GM12875 (cell line): ENCODE results near the gene GPR33.
"Not testable (repeated sequence)": the region's sequence is repeated elsewhere in the genome, so short reads cannot be mapped to it uniquely, and the experiment has no call there.

Experiments
- H3K4me3 ChIP-seq: one replicate; pipeline ENCODE4 v1.5.1; 2011; ENCODE audit warnings: low read depth, low read length, control low read depth
- CTCF ChIP-seq: IDR thresholded peaks from 2 replicates; pipeline ENCODE4 v1.5.1; 2011; ENCODE audit warnings: low read depth, mild to moderate bottlenecking, control low read depth, inconsistent platforms, low read length, moderate library complexity, borderline replicate concordance; ENCODE audit not compliant: insufficient read depth

The GPR33 gene

GRCh38 chr14:31484754-31485153 lies 3.1 kb downstream of the GPR33 start:
- no peak for TF ChIP-seq CTCF
- H3K4me3 ChIP-seq: no peak overlapping the region

- no peak overlapping the region for H3K4me3 ChIP-seq
- TF ChIP-seq CTCF: no peak
These were observed 7.7 kb downstream of the GPR33 start for GRCh38 chr14:31480156-31480555.

- TF ChIP-seq CTCF: no peak
- H3K4me3 ChIP-seq: no peak overlapping the region
These were observed 8.8 kb downstream of the GPR33 start for GRCh38 chr14:31479027-31479426.

GRCh38 chr14:31477248-31477647 lies 10.6 kb downstream of the GPR33 start:
- TF ChIP-seq CTCF: no peak
- H3K4me3 ChIP-seq: no peak overlapping the region

- H3K4me3 ChIP-seq: no peak overlapping the region
- TF ChIP-seq CTCF: no peak
These were observed 11.5 kb downstream of the GPR33 start for GRCh38 chr14:31476131-31476866.

GRCh38 chr14:31466554-31466953 lies 21.3 kb downstream of the GPR33 start:
- no peak for TF ChIP-seq CTCF

GRCh38 chr14:31465111-31465510 lies 22.7 kb downstream of the GPR33 start:
- H3K4me3 ChIP-seq: no peak overlapping the region
- no peak for TF ChIP-seq CTCF

More at GRCh38 chr14:31466554-31466953, 21.3 kb downstream of the GPR33 start:
- H3K4me3 ChIP-seq: no peak overlapping the region

GRCh38 chr14:31462450-31462849 lies 25.4 kb downstream of the GPR33 start:
- not testable (repeated sequence) for H3K4me3 ChIP-seq
